HEK293 (cell line): ENCODE data around the gene BTG3.

Experiments used
- BCL11A ChIP-seq: fragments of 450-650 bp; formaldehyde crosslinking; IDR thresholded peaks from 2 replicates; pipeline ENCODE4 v1.5.1; 2016; ENCODE audit warnings: low read depth, missing biosample characterization, missing genetic modification characterization
- CTCF ChIP-seq: fragments of 450-650 bp; formaldehyde crosslinking; IDR thresholded peaks from 2 replicates; pipeline ENCODE4 v1.5.1; 2016; ENCODE audit warnings: missing biosample characterization, missing genetic modification characterization
- KLF16 ChIP-seq: fragments of 450-650 bp; formaldehyde crosslinking; IDR thresholded peaks from 2 replicates; pipeline ENCODE4 v1.5.1; 2017; ENCODE audit warnings: missing biosample characterization, missing genetic modification characterization
- MZF1 ChIP-seq: fragments of 450-650 bp; formaldehyde crosslinking; IDR thresholded peaks from 2 replicates; pipeline ENCODE4 v1.5.1; 2017; ENCODE audit warnings: missing biosample characterization, missing genetic modification characterization, borderline replicate concordance
- PRDM2 ChIP-seq: fragments of 450-650 bp; formaldehyde crosslinking; IDR thresholded peaks from 2 replicates; pipeline ENCODE4 v1.5.1; 2016; ENCODE audit warnings: missing biosample characterization, missing genetic modification characterization, borderline replicate concordance
- REPIN1 ChIP-seq: fragments of 450-650 bp; formaldehyde crosslinking; IDR thresholded peaks from 2 replicates; pipeline ENCODE4 v1.5.1; 2017; ENCODE audit warnings: missing biosample characterization, missing genetic modification characterization, low read depth
- REST ChIP-seq: fragments of 450-650 bp; formaldehyde crosslinking; IDR thresholded peaks from 2 replicates; pipeline ENCODE4 v1.5.1; 2016; ENCODE audit warnings: missing biosample characterization, missing genetic modification characterization
- ZBTB21 ChIP-seq: fragments of 450-650 bp; formaldehyde crosslinking; IDR thresholded peaks from 2 replicates; pipeline ENCODE4 v1.5.1; 2017; ENCODE audit warnings: missing biosample characterization, missing genetic modification characterization
- ZBTB7A ChIP-seq: fragments of 450-650 bp; formaldehyde crosslinking; IDR thresholded peaks from 2 replicates; pipeline ENCODE4 v1.5.1; 2016; ENCODE audit warnings: low read depth, missing biosample characterization, missing genetic modification characterization
- ZIC2 ChIP-seq: fragments of 450-650 bp; formaldehyde crosslinking; IDR thresholded peaks from 2 replicates; pipeline ENCODE4 v1.5.1; 2016; ENCODE audit warnings: missing biosample characterization, missing genetic modification characterization
- ZNF239 ChIP-seq: fragments of 450-650 bp; formaldehyde crosslinking; IDR thresholded peaks from 2 replicates; pipeline ENCODE4 v1.5.1; 2016; ENCODE audit warnings: missing biosample characterization, missing genetic modification characterization
- ZNF501 ChIP-seq: fragments of 450-650 bp; formaldehyde crosslinking; IDR thresholded peaks from 2 replicates; pipeline ENCODE4 v1.5.1; 2016; ENCODE audit warnings: missing biosample characterization, missing genetic modification characterization
- ZNF580 ChIP-seq: fragments of 450-650 bp; formaldehyde crosslinking; IDR thresholded peaks from 2 replicates; pipeline ENCODE4 v1.5.1; 2016; ENCODE audit warnings: missing biosample characterization, missing genetic modification characterization
- ZNF670 ChIP-seq: fragments of 450-650 bp; formaldehyde crosslinking; IDR thresholded peaks from 2 replicates; pipeline ENCODE4 v1.5.1; 2016; ENCODE audit warnings: missing biosample characterization, missing genetic modification characterization, low read depth

GRCh38 chr21:17580319-17580718, 32.4 kb downstream of the BTG3 start:
- TF ChIP-seq ZBTB21 (tag by site-specific recombination) (no peak), BCL11A (tag by site-specific recombination) (no peak), PRDM2 (no peak), CTCF (tag by site-specific recombination) (no peak), ZNF501 (tag by site-specific recombination) (no peak), ZIC2 (tag by site-specific recombination) (no peak), ZNF670 (tag by site-specific recombination) (no peak), REST (tag by site-specific recombination) (no peak), KLF16 (tag by site-specific recombination) (no peak), REPIN1 (no peak), ZNF239 (no peak), ZBTB7A (no peak), ZNF580 (tag by site-specific recombination) (no peak), MZF1 (tag by site-specific recombination) (no peak)
